RCC 7860 (cell line): ENCODE measurements around the gene TIMP2.
A peak's percentile ranks its signal among the peaks of the same experiment; 100 is the strongest.
"Not testable (repeated sequence)": the region's sequence is repeated elsewhere in the genome, so short reads cannot be mapped to it uniquely, and the experiment has no call there.

Experiments
- DNase-seq: peaks from one replicate; pipeline ENCODE4 v3.0.0-alpha.2; 2015; ENCODE audit warnings: low spot score
- FAIRE-seq: peaks from 2 replicates; lab custom pipeline; 2012; peaks lifted over from hg19 to GRCh38; lab: Jason Lieb, UNC

Gene TIMP2, protein sequence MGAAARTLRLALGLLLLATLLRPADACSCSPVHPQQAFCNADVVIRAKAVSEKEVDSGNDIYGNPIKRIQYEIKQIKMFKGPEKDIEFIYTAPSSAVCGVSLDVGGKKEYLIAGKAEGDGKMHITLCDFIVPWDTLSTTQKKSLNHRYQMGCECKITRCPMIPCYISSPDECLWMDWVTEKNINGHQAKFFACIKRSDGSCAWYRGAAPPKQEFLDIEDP

DNA sequence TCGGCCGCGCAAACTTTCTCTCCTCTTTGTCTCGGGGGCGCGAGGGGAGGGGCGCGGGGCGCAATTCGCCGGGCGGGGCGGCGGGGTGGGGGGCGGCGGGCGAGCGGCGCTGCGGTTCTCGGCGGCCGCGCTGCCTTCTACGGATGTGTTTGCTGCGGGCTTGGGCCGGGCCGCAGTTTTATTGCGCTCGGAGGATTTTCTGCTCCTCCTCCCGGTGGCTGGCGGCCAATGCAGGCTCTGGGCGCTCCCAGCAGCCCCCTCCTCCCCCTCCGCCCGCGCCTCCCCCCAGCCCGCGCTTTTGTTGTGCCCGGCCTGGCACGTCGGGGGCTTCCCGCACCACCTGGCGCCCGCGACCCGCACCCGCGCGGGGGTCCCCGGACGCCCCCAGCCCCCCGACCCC lies at the start of gene TIMP2:
TSS of gene TIMP2 (minus strand) at position 154 of the 400 bp plus-strand sequence. CDS start 299 bp downstream, outside the sequence.
- peak; percentile 64 for DNase-seq
- no peak for FAIRE-seq

DNA sequence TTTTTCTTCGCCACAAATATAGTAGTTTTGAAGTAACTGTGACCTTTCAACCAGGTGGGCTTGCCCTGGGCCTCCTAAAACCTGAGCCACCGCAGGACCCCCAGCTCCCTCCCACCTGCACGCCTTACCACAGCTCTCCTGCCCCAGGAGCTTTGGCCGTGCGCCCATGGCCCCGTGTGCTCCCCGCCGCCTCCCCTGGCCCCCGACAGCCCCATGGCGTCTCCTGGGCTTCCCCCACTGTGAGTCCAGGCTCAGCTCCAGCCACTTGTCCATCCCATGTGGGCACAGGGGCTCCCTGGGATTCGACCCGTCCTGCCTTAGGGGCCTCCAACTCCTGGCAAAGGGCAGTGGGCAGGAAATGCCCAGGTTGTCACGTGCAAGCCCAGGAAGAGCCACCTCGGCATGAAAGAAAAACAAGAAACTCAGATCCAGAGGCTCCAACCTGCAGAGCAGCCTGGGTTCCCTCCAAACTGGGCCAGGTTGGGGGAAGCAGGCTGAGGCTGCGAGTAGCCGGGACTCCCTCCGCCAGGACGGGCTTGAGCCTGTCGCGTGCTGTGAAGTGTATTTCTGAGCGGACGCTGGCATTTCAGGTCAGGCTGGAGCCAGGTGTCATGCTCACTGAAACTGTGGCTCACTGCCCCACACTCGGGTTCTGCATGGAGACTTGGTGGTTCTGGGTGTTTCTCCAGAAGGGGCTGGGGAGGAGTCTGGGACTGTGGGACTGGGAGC lies 48.8 kb upstream of the TIMP2 start:
- DNase-seq (no peak), FAIRE-seq (no peak)

DNA sequence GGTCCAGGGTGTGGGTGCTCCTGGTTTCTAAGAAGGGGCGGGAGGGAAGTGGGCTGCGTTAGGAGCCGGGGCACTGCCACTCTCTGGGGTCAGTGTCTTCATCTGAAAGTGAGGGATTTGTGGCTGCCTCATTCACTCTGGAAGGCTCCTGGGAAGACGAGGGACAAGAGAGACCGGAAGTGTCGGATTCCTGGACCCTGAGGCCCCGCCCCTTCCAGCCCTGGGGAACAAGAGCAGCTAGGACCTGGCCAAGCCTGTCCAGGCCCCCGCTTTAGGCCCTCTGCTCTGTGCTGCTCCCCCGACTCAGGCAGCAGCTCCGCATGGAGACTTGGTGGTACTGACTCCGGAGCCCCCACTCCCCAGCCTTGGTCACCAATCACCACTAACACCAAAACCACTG lies 48.0 kb upstream of the TIMP2 start:
- DNase-seq (no peak), FAIRE-seq (no peak)

DNA sequence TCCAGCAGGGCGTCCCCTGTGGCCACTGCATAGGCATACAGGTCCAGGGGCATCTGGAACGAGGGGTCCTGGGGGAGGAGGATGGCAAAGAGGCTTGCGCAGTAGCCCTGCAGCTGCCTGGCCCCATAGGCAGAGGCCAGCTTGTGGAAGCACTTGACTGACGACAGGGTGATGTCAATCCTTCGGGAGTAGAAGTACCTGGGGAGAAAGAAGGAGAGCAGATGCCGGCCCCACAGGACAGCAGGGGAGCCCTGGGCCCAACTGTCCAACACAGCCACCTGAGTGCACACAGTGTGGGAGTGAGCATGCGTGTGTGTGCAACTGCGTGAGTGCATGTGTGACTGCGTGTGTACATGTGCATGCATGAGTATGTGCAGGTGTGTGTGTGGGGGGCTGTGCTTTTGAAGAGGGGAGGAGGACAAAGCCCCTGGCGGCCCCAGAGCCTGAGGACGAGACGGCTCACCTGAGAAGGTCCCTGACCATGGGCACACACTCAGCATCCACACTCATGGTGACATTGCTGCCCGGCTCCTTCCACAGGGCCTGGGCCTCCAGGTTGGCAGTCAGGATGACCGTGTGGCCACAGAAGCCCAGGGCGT lies 47.4 kb upstream of the TIMP2 start:
- no peak for DNase-seq

DNA sequence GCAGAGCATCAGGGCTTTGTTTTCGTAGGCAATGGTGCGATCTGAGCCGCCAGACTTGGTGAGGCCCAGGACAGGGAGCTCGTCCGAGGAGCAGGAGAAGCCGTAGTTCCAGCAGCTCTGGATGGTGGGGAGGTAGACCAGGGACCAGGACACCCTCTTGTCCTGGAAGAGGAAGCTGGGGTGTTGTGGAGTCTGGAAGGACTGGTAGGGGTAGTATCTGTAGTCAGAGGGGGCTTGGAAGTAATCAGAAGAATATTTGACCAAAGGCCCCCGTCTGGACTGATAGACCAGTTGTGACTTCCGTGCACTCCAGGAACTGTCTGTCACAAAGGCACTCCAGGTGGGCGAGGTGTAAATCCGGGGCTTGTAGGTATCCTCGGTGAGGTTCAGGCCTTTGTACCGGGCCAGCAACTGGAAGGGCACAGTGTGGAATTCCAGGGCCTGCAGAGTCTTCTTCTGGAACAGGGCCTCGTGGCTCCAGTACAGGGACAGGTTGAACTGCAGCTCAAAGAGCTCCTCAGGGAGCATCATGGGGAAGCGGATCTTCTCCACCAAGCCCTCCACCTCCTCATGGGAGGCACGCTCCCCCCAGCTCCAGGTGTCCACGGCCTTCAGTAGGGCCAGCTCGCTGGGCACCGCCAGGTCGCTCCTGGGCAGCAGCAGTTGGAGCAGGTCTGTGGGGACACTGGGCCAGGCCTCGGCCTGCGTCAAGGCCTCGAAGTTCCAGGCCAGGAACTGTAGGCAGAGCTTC lies 46.7 kb upstream of the TIMP2 start:
- no peak for FAIRE-seq
- no peak for DNase-seq

More for the DNA sequence above, 47.4 kb upstream of the TIMP2 start:
- no peak for FAIRE-seq

DNA sequence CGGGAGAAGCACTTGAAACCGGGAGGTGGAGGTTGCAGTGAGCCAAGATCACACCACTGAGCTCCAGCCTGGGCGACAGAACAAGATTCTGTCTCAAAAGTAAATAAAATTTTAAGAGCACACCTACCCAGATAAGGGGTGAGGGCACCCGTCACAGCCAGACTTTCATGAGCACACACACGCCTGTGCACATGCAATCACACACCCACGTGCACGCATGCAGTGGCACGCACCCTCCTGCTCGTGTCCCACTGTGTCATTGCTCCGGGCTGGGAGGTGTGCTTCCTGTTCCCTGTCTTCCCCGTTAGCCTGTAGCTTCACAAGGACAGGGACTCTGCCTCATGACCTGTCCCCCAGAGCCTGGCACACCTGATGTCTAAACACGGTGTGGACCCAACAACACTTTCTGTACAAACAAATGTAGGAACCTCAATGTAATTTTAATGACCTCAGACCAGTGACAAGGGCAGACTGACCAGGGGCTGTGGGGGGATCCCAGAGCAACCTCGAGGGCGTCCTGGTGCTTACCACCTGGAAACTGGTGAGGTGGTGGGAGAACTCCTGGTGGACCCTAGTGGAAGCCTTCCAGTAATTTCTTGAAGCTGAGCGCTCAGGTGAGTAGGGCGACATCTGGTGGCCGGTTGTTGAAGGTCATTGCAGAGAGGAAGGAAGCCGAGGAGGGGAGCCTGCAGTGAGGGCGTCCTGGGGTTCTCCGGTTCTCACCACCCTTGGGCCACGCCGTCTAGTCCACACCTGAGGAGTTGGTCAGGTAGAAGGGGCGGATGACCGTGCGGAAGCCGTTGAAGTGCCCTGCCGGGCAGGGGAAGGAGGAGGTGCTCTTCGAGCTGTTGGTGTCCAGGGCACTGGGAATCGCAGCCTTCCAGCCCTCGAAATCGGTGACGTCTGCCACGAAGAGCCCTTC lies 45.9 kb upstream of the TIMP2 start:
- no peak for FAIRE-seq
- peak; percentile 61 for DNase-seq

DNA sequence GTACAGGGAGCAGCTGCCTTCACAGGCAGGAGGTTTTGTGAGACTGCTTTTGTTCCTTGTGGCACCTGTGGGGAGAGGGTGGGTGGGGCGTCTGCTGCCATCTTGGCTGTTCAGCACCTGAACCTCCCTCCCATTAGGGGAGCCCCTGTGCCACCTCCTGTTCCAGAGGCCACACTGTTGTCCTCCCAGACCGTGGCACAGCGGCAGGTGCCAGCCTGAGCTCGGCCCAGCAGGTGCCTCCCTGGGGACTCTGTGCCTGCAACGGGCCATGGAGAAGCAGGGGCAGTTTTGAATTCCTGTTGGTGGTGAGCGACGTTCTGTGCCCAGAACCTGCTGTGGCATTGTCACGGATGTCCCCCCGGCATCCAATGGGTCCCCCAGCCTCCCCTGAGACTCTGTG lies 44.7 kb upstream of the TIMP2 start:
- DNase-seq (no peak), FAIRE-seq (no peak)

DNA sequence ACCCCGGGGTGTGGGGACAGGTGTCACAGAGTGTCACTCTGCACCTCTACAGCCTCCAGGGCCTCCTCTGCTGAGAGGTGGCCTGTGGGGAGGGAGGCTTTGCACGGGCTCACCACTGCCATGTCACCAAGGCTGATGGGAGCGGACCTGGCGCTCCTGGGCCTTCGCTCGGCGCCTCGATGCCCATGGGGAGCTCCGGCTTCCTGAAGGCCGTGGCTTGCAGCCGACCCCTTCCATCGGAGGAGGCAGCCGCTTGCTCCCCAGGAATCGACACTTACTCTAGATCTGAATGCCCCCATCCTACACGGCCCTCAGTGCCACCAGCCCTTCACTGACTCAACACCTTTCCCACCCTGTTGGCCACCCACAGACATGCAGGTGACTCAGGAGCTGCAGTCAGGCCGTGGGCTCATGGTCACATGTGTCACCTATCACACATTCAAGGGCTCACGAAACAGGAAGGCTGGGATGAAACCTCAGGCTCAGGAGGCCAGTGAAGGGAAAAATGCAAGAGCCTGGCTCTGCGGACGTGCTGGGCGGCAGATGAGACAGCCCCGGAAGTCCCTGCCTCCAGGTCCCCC lies 42.7 kb upstream of the TIMP2 start:
- FAIRE-seq (no peak), DNase-seq (peak; percentile 36)

DNA sequence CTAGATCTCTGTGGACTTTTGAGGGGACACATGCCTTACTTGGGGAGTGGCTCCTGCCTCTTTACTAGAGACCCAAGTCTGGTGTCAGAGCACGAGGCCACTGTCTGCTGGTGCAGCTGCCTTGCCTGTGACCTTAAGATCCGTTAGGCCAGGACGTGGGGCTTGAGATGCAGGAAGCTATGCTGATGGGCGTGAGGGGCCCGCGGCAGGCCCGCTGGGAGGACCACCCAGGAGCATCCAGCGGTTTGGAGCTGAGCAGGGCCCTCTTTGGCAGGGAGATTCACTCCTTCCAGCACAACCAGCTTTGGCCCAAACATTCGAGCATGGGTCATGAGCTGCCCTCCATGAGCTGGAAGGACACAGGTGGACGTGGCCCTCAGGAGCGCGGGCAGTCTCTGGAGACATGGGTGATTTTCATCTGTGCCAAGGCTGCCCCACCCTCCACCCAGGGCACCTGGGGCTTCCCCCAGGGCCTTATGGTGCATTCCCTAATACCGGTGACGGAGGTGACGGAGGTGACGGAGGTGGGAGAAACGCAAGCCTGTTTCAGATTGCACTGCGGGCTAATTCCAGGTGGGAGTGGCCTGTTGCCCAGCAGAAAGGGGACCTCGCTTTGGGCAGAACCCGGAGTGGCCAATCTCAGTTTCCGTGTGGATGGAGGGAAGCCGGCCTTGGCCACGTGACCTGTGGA lies 41.9 kb upstream of the TIMP2 start:
- DNase-seq (no peak), FAIRE-seq (no peak)

DNA sequence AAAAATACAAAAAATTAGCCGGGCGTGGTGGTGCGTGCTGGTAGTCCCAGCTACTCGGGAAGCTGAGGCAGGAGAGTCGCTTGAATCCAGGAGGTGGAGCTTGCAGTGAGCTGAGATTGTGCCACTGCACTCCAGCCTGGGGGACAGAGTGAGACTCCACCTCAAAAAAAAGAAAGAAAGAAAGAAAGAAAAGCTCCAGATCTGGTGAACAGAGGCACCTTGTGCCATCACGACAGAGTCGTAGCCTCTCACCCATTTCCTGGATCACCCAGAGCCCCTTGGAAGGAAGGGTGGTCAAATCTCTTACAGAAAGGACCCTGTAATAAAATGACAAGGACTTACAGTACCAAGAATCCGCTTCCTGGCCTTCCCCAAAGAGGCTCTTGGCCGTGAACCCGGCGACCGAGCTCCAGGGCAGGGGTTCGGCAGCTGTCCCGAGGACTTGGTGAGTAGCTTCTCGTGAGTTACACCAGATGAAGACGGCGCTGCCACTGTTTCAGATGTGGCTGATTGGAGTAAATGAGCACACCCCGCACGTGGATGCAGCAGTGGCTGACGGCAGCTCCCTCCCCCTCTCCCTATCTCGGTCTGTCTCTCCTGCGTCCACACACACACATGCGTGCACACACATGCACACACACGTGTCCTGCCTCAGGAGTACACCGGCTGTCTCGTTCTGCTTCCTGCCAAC lies 41.1 kb upstream of the TIMP2 start:
- no peak for FAIRE-seq
- DNase-seq: no peak

DNA sequence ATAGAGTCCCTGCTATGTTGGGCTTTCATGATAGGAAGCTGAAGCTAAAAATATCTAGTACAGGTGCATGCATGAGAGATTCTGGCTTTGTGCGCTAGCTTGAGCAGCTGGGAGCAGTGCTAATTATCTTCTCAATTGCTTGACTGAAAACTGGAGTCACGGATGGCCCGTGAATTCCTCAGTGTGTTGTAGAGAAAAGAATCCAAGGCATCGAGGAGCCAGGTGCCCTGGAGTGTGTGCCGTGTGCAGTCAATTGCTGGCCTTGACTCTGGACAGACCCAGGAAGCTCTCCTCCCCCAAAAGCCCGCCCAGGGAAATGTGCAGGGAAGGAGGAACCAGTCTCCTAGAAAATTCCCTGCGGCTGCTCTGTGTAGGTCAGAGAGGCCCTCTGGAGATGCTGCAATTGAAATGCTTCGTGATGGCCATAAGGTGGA lies 40.3 kb upstream of the TIMP2 start:
- DNase-seq (no peak), FAIRE-seq (no peak)

DNA sequence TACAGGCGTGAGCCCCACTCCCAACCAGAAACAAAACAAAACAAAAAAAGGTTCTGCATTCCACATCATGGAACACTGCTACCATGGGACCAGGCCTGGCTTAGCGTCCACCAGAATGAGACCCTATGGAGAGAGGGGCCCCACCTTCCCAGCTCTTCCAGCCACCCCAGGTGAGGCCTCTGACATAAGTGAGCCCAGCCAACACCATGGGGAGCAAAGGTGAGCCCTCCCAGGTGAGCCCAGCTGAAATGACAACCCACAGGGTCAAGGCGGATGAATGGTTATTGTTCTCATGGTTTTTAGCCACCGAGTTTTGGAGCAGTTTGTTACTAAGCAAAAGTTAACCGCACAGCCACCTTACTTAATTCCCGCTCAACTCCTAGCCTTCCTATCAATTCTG lies 38.2 kb upstream of the TIMP2 start:
- no peak for DNase-seq
- FAIRE-seq: no peak

DNA sequence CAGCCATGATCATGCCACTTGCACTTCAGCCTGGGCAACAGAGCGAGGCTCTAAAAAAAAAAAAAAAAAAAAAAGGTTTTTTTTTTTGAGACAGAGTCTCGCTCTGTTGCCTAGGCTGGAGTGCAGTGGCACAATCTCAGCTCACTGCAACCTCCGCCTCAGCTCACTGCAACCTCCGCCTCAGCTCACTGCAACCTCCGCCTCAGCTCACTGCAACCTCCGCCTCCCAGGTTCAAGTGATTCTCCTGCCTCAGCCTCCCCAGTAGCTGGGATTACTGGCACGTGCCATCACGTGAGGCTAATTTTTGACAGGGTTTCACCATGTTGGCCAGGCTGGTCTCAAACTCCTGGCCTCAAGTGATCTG lies 37.8 kb upstream of the TIMP2 start:
- not testable (repeated sequence) for FAIRE-seq, DNase-seq

DNA sequence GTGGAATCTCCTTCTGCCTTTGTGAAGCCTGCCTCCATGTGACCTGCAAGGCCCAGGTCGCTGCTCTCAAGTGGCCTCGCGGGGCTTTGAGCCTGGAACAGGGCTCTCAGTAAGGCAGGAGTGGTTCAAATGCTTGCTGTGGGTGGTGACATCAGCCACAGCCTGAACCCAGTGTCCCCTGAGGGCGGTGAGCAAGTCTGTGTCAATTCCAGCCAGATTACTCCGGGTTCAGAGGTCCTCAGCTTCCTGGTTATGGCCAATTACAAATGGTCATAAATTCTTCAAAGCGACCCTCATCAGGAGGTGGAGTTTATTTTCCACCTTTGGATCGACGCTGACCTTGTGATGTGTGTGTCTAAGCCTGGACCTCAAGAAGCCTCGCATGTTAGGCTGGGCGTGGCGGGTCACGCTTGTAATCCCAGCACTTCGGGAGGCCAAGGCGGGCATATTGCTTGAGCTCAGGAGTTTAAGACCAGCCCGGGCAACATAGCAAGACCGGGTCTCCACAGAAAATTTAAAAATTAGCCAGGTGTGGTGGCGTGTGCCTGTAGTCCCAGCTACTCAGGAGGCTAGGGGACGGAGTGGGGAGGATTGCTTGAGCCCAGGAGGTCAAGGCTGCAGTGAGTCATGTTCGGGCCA lies 37.3 kb upstream of the TIMP2 start:
- FAIRE-seq (no peak), DNase-seq (peak; percentile 26)

DNA sequence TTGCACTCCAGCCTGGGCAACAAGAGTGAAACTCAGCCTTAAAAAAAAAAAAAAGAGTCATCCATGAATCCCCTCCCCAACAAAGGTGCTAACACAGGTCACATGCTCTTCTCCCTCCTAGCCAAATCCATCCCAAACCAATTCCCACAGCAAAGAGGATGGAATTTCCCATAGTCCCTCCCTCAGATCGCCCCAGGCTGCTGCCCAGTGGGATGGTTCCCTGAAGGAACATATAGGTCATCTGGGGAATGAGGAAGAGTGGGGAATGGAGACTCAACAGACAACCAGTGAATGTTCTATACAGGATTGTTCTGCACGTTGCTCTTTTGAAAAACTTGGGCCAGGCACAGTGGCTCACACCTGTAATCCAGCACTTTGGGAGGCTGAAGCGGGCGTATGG lies 36.4 kb upstream of the TIMP2 start:
- FAIRE-seq: no peak
- no peak for DNase-seq

DNA sequence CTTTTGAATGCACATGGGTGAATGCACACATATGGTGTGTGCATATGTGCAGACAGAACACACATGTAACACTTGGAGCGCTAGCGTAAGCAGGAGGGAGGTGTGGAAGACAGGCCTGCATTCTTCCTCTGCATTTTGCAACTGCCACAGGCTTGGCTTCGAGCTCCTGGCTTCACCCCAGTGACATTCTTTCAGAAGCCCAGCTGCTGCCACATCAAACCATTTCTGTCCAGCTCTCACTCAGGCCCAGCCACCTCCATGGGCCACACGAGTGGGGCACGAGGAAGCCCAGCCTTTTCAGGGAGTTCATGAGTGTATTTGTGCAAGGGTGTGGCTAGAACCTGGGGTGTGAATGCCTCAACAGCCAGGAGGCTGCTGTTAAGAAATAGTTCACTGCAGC lies 35.7 kb upstream of the TIMP2 start:
- FAIRE-seq (no peak), DNase-seq (no peak)

DNA sequence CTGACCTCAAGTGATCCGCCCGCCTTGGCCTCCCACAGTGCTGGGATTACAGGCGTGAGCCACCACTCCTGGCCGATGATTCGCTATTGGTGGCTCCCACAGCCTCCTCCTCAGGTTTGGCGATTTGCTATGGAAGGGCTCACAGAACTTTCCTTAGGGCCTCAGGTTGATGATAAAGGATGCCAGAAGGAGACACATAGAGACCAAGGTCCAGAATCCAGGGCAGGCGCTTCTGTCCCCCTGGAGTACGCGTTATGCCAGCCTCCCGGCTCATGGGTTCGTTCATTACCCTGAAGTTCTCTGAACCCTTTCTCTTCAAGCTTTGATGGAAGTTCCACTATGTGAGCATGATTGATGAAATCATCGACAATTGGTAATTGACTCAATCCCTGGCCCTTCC lies 34.6 kb upstream of the TIMP2 start:
- no peak for FAIRE-seq

DNA sequence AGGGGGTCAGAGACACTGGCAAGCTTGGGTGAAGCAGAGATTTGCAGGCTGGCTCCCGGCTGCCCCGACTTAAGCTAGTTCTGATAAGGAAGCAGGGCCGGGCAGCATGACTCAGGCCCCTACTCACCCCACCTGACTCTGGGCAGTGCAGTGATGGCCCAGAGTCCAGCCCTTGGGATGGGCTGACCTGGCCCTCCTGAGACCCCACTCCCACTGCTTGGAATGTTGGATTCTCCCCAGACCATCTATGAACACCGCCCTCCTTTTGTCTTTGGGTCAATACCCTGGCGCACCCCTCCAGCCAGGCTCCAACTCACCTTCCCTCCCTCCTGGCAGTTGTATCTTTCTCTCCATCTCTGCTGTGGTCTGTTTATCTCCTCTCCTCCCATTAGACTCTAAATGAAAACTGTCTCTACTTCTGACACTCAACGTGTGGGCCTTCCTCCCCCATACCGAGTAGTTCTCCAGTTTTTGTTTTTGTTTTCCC lies 33.5 kb upstream of the TIMP2 start:
- no peak for FAIRE-seq
- peak; percentile 20 for DNase-seq

More for the DNA sequence above, 34.6 kb upstream of the TIMP2 start:
- DNase-seq: no peak
